HepG2 (cell line): ENCODE data around the gene TBC1D2B. TPM values are rescaled to one million over a fixed set of nuclear protein-coding genes. Genes with fewer than 3 reads are reported as not detected.
A peak's percentile ranks its signal among the peaks of the same experiment; 100 is the strongest.

ENCODE experiments used
- ATAC-seq: fragments of 200-7000 bp; cut with Tn5 transposase; 3 replicates; pipeline ENCODE4 v1.9.1; 2020; ENCODE audit warnings: mild to moderate bottlenecking, moderate library complexity
- BruUV-seq: library from RNA; stranded (reverse); fragments of 400-500 nt; replicated peaks from 2 replicates; lab custom pipeline; 2021; lab: Mats Ljungman, UMichigan
- CTCF ChIA-PET: fragments of 300-600 bp; formaldehyde crosslinking; extraction: SDS; loops from one replicate; lab custom pipeline; 2021; ENCODE audit warnings: low total read pairs, inconsistent platforms, low intra/inter-chr PET ratio; lab: Yijun Ruan, JAX
- POLR2A ChIA-PET: fragments of 350-600 bp; sonication (Branson Sonifier 250); formaldehyde crosslinking; loops from one replicate; lab custom pipeline; 2020; ENCODE audit warnings: antibody characterized with exemption, inconsistent platforms; lab: Yijun Ruan, JAX
- DNase-seq: peaks from one replicate; pipeline ENCODE4 v3.0.0-alpha.2; 2015; ENCODE audit warnings: low spot score
- FAIRE-seq: peaks from 3 replicates; lab custom pipeline; 2011; peaks lifted over from hg19 to GRCh38; lab: Jason Lieb, UNC
- H2AFZ ChIP-seq: one replicate; pipeline ENCODE4 v1.6.1; 2011; ENCODE audit warnings: low read length, inconsistent platforms
- H3K27ac ChIP-seq: fragments of 300-600 bp; 3 replicates; pipeline ENCODE4 v1.8.0; 2011; ENCODE audit warnings: mixed run types, mild to moderate bottlenecking, mixed read lengths, low read length, inconsistent platforms; ENCODE audit not compliant: insufficient read depth; ENCODE audit errors: extremely low read length
- H3K27me3 ChIP-seq, 2 experiments: fragments of 200-600 bp in 1 of 2; 2 replicates in 1 of 2; 3 replicates in 1 of 2; pipeline versions ENCODE4 v1.6.0 to v1.8.0; 2011; ENCODE audit warnings: low read length in 2 of 2, mild to moderate bottlenecking in 2 of 2, moderate library complexity in 2 of 2, inconsistent platforms in 1 of 2; ENCODE audit not compliant: insufficient read depth in 2 of 2, control insufficient read depth in 1 of 2
- H3K36me3 ChIP-seq, 2 experiments: fragments of 200-600 bp in 1 of 2; replicated peaks in 1 of 2; 2 replicates in 1 of 2; 3 replicates in 1 of 2; pipeline versions ENCODE4 v1.5.1 to v1.8.0; 2011; ENCODE audit warnings: low read length in 2 of 2, inconsistent platforms in 1 of 2; ENCODE audit not compliant: insufficient read depth in 2 of 2, control insufficient read depth in 1 of 2
- H3K4me1 ChIP-seq: 2 replicates; pipeline ENCODE4 v1.5.1; 2012; ENCODE audit warnings: low read length, inconsistent platforms; ENCODE audit not compliant: insufficient read depth
- H3K4me2 ChIP-seq: 2 replicates; pipeline ENCODE4 v1.6.0; 2011; ENCODE audit warnings: low read depth, low read length, inconsistent platforms
- H3K4me3 ChIP-seq, 3 experiments: fragments of 200-600 bp in 1 of 3; sonication (generic), shearing (Covaris generic) in 1 of 3; replicated peaks in 1 of 3; 2 replicates each; pipeline ENCODE4 v1.5.1; 2011 to 2016; ENCODE audit warnings: low read length in 3 of 3, inconsistent platforms in 2 of 3, low read depth in 2 of 3, mild to moderate bottlenecking in 2 of 3, control low read depth in 1 of 3, mixed read lengths in 1 of 3; ENCODE audit not compliant: insufficient read depth in 1 of 3
- H3K79me2 ChIP-seq: one replicate; pipeline ENCODE4 v1.6.1; 2011; ENCODE audit warnings: low read length, inconsistent platforms; ENCODE audit not compliant: insufficient read depth
- H3K9ac ChIP-seq: 2 replicates; pipeline ENCODE4 v1.6.0; 2011; ENCODE audit warnings: mild to moderate bottlenecking, low read depth, low read length, inconsistent platforms; ENCODE audit not compliant: insufficient read depth
- H3K9me3 ChIP-seq: 2 replicates; pipeline ENCODE4 v1.5.1; 2012; ENCODE audit warnings: mild to moderate bottlenecking, low read length
- H4K20me1 ChIP-seq: 2 replicates; pipeline ENCODE4 v1.6.0; 2011; ENCODE audit warnings: inconsistent platforms, mild to moderate bottlenecking, low read length, moderate library complexity; ENCODE audit not compliant: insufficient read depth
- AGO1 ChIP-seq: fragments of 200-400 bp; formaldehyde crosslinking; IDR thresholded peaks from 2 replicates; pipeline ENCODE4 v1.6.1; 2017; ENCODE audit warnings: mild to moderate bottlenecking, low read depth, low read length, moderate library complexity; ENCODE audit not compliant: poor library complexity, severe bottlenecking
- KDM5B ChIP-seq: sonication (generic); formaldehyde crosslinking; IDR thresholded peaks from 2 replicates; pipeline ENCODE4 v1.4.0; 2020; ENCODE audit warnings: missing genetic modification reagents, mild to moderate bottlenecking, borderline replicate concordance
- NPAS2 ChIP-seq: sonication (generic); formaldehyde crosslinking; IDR thresholded peaks from 2 replicates; pipeline ENCODE4 v1.8.0; 2022; ENCODE audit warnings: mild to moderate bottlenecking, missing genetic modification reagents, borderline replicate concordance
- POLR2AphosphoS2 ChIP-seq: IDR thresholded peaks from 2 replicates; pipeline ENCODE4 v1.6.1; 2011; ENCODE audit warnings: low read depth, low read length, improper control_type of control experiment
- ZNF780A ChIP-seq: sonication (generic); formaldehyde crosslinking; IDR thresholded peaks from 2 replicates; pipeline ENCODE4 v1.8.0; 2022; ENCODE audit warnings: mild to moderate bottlenecking, missing genetic modification reagents, moderate library complexity
- WGBS: methylation state at CpG from one replicate; pipeline ENCODE4 v1.1.6; 2017; ENCODE audit warnings: low lambda C conversion rate; 5-methylcytosine and 5-hydroxymethylcytosine counted together
- in situ Hi-C: cut with HindIII; loops from 2 replicates; pipeline ENCODE4 v1.10.0; 2017; ENCODE audit warnings: low pct_unique_long_range_greater_than_20kb; ENCODE audit not compliant: extremely low pct_ligation_motif_present
- intact Hi-C: fragments of 100-400 bp; cut with micrococcal nuclease; formaldehyde crosslinking; loops from one replicate; pipeline ENCODE4 v1.10.0; 2022; ENCODE audit not compliant: unreplicated experiment
- polyA plus RNA-seq, 8 experiments: library from polyadenylated mRNA; depleted of rRNA in 3 of 8; stranded (reverse) in 7 of 8; unstranded in 1 of 8; fragments of >200 nt; fragmentation: Illumina TruSeq in 4 of 8; extraction: Trizol in 4 of 8; gene quantifications; 2 replicates each; pipeline versions ENCODE4 v1.2.1 to v1.2.3, GENCODE V29; 2011 to 2016; ENCODE audit warnings: low read depth in 4 of 8, missing spikeins in 1 of 8, mixed read lengths in 1 of 8; ENCODE audit not compliant: insufficient read depth in 1 of 8
- total RNA-seq, 5 experiments: library from RNA; depleted of rRNA; stranded (reverse); fragments of >200 nt; fragmentation: Illumina TruSeq; extraction: Trizol; gene quantifications; 2 replicates each; pipeline ENCODE4 v1.2.3, GENCODE V29; 2016; ENCODE audit warnings: low read depth in 1 of 5
- TF ChIP-seq, protein P1 (sequence below): sonication (generic); formaldehyde crosslinking; IDR thresholded peaks from 2 replicates; pipeline ENCODE4 v1.4.0; 2020; ENCODE audit warnings: mild to moderate bottlenecking, missing genetic modification reagents
- TF ChIP-seq, protein P2 (sequence below): sonication (generic); formaldehyde crosslinking; conservative IDR thresholded peaks from 2 replicates; pipeline ENCODE4 v1.8.1; 2023; ENCODE audit warnings: missing genetic modification reagents
- TF ChIP-seq, protein P3 (sequence below): sonication (generic); formaldehyde crosslinking; IDR thresholded peaks from 2 replicates; pipeline ENCODE4 v1.4.0; 2020; ENCODE audit warnings: missing genetic modification reagents, mild to moderate bottlenecking, borderline replicate concordance

The TBC1D2B gene
- total and polyA plus RNA-seq, 2 of the 13 experiments (the other 11 are each of a cell fraction or from before 2014, with no cell fraction given) = 10.1 to 14.4 TPM

DNA sequence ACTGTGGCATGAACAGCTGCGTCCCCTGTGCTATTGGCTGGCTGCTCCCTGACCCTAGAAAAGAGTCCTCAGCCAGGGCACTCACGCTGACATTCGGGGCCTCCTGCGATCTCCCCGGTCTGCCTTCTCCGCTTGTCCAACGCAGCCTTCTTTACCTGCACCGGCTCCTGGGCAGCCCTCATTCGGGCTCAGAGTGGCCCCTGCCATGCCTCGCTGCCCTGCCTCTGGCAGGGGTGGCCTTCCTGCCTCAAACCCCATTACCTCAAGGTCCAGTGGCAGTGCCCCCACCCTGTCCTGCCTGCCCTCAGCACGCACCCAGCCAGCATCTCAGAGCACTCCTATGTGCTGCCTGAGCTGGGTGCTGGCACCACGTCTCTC is 86.5 kb downstream of the TBC1D2B start:
- no peak for DNase-seq

More for the DNA sequence above, 86.5 kb downstream of the TBC1D2B start:
- intact Hi-C loops = no loop called here
- TF ChIP-seq POLR2AphosphoS2 (no peak), AGO1 (no peak), KDM5B (no peak), ZNF780A (CRISPR knock-in tag) (no peak), NPAS2 (CRISPR knock-in tag) (no peak)
- TF ChIP-seq, protein P1, sequence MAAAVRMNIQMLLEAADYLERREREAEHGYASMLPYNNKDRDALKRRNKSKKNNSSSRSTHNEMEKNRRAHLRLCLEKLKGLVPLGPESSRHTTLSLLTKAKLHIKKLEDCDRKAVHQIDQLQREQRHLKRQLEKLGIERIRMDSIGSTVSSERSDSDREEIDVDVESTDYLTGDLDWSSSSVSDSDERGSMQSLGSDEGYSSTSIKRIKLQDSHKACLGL (CRISPR knock-in tag) = 0 out of 2 replicates have a peak, but pooled peaks have one; percentile 23
- TF ChIP-seq, protein P2, sequence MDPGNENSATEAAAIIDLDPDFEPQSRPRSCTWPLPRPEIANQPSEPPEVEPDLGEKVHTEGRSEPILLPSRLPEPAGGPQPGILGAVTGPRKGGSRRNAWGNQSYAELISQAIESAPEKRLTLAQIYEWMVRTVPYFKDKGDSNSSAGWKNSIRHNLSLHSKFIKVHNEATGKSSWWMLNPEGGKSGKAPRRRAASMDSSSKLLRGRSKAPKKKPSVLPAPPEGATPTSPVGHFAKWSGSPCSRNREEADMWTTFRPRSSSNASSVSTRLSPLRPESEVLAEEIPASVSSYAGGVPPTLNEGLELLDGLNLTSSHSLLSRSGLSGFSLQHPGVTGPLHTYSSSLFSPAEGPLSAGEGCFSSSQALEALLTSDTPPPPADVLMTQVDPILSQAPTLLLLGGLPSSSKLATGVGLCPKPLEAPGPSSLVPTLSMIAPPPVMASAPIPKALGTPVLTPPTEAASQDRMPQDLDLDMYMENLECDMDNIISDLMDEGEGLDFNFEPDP = 0 out of 2 replicates have a peak, but pooled peaks have one; percentile 18
- TF ChIP-seq, protein P3, sequence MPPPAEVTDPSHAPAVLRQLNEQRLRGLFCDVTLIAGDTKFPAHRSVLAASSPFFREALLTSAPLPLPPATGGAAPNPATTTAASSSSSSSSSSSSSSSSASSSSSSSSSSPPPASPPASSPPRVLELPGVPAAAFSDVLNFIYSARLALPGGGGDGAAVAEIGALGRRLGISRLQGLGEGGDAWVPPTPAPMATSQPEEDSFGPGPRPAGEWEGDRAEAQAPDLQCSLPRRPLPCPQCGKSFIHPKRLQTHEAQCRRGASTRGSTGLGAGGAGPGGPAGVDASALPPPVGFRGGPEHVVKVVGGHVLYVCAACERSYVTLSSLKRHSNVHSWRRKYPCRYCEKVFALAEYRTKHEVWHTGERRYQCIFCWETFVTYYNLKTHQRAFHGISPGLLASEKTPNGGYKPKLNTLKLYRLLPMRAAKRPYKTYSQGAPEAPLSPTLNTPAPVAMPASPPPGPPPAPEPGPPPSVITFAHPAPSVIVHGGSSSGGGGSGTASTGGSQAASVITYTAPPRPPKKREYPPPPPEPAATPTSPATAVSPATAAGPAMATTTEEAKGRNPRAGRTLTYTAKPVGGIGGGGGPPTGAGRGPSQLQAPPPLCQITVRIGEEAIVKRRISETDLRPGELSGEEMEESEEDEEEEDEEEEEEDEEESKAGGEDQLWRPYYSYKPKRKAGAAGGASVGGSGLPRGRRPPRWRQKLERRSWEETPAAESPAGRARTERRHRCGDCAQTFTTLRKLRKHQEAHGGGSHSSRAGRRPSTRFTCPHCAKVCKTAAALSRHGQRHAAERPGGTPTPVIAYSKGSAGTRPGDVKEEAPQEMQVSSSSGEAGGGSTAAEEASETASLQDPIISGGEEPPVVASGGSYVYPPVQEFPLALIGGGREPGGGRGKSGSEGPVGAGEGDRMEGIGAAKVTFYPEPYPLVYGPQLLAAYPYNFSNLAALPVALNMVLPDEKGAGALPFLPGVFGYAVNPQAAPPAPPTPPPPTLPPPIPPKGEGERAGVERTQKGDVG (CRISPR knock-in tag) = 0 out of 2 replicates have a peak, but pooled peaks have one; percentile 52
- TF ChIP-seq, all 625 proteins: peak for 3
- H3K27me3 ChIP-seq = 0 out of 5 replicates have a peak, but pooled peaks cover 3 to 8% of the 10 kb centered on the region in 2 experiments
- POLR2A ChIA-PET = no interaction called here
- no peaks in the 10 kb centered on the region for H4K20me1 ChIP-seq
- H3K9me3 ChIP-seq = no peaks in the 10 kb centered on the region
- peaks cover 28% of the 10 kb centered on the region for H3K4me1 ChIP-seq
- WGBS = 82% methylated on average over 11 of the region's 12 CpGs
- no peak overlapping the region for H3K4me3 ChIP-seq
- no peak overlapping the region for H2AFZ ChIP-seq
- CTCF ChIA-PET = no interaction called here
- no peaks in the 10 kb centered on the region for H3K79me2 ChIP-seq
- ATAC-seq = peak; percentile 13
- H3K27ac ChIP-seq = no peak overlapping the region
- no TSS peak for BruUV-seq
- no peak overlapping the region for H3K4me2 ChIP-seq
- H3K36me3 ChIP-seq = no peaks in the 10 kb centered on the region
- in situ Hi-C loops = no loop called here
- no peak for FAIRE-seq
- no peak overlapping the region for H3K9ac ChIP-seq
